Stimulated activated CD8-positive, alpha-beta memory T cell treated with anti-CD3 and anti-CD28 coated beads, Interleukin-15, amount 100 ng/mL, for 1 hour (primary cell): ENCODE data around the gene MCFD2.

Experiments used
- DNase-seq: peaks from one replicate; pipeline ENCODE4 v3.0.0-alpha.2; 2020; ENCODE audit warnings: low read depth

MCFD2 gene

DNA sequence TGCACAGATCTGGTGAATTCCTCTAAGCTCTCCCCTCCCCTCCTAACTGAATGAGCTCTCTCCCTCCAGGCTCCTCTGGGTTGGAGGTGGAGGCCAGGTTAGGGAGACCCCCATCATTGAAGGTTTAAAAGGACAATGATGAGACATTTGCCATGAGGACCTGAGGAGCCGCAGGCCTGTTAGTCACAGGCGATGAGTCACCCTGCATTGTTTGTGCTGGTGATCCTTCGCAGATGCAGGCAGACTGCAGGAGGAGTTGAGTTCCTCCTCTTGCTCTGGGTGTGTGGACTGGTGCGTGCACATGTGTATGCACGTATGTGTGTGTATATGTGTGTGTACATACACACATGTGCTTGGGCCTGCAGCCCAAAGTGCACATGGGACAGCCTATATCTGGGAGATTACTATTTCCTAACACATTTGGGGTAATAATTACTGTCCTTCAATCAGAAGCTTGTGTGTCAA is 42.0 kb downstream of the MCFD2 start:
- no peak for DNase-seq

DNA sequence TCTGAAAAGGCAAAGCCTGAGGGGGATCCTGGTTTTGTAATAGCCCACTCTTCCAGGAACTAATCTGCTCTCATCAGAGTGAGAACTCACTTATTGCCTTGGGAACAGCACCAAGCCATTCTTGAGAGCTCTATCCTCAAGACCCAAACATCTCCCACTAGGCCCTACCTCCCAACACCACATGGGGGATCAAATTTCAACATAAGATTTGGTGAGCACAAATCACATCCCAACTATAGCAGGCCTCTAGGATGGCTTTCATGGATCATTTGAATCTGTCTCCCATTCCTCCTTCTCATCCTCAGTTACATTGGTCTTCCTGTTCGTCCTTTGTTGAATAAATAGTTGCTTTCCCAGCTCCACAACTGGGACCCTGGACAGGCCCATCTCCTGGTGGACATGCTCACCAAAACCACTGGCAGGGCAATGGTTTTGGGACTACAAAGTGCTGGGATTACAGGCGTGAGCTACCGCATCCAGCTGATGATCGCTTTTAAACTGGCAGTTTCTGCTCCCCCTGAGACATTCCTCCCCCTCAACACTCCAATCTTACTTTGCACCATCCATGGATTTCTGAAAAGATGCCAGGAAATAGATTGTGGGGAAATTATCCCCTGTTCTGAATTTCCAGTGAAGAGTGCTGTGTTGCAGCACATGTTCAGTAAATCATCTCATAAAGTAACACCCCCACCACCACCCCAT is 42.6 kb downstream of the MCFD2 start:
- DNase-seq: no peak

GRCh38 chr2:46871976-46872381 is 43.6 kb downstream of the MCFD2 start:
- DNase-seq: no peak

DNA sequence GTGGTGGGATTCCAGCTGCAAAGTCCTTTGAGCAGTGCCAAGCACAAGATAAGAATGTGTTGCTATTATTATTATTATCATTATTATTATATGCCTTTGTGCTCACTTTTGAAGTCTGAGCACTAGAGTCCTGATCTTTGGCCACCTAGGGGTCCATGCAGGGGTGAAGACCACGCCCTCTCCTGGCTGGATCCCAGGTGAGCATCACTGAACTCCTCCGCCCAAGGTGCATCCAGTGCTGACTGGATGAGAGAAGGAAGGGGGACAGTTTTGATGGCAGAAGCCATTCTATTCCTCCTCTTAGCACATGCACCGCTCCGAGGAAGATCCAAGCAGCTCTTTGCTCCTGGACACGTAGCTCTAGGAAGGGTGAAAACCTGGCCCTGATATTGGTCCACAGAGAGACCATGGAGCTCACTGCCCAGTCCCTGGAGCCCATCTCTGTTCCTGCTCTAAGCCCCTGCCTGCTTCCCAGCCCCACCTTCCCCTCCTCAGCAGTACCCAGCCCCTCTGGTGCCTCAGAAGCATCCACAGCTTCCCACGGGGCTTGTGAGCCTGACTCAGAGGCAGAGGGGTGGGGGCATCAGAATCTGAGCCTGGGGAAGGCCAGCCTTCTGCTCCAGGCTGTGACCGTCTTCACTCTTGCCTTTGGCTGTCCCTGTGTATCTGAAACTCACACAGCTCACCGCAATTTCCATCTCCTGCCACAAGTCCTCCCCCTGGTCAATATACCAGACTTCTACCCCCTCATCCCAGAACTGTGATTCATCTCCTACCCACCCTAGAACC is 45.4 kb downstream of the MCFD2 start:
- no peak for DNase-seq

DNA sequence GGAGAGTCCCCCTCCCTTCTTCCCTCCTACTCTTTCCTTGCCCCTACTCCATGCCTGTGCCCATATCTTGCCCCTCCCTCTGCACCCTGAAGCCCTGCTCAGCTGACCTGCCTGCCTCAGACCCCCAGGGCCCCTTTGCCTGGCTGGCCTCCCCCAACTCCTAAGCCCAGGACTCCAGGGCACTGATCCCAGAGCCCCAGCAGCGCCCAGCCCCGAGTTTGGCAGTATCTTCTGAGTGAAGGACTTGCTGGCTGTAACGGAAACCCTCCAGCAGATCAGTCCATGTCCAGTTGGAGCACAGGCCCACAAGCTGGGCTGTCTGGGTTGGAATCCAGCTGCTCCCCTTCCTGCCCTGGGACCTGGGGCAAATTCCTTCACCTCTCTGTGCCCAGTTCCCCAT is 46.0 kb downstream of the MCFD2 start:
- DNase-seq: no peak

- no peak for DNase-seq
Observed at GRCh38 chr2:46866770-46867246, 48.8 kb downstream of the MCFD2 start.

GRCh38 chr2:46865181-46865970 is 50.2 kb downstream of the MCFD2 start:
- no peak for DNase-seq

DNA sequence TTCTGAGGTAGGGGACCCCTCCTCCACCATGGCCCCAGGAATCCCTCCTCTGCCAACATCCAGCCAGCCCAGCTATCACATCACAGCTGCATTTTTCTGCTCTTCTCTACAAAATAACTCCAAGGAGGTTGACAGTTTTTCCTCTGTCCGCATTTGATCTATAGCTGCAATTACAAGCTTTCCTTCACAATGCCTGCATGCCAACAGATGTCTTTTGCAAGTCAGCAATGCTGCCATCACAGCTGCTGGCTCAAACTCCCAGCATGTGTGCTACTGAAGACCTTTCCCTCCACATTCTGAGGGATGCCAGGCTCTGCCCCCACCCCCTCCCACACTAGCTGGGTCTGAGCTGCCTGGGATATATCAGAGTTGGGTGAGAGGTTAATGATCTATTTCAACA is 51.7 kb downstream of the MCFD2 start:
- DNase-seq: no peak

- DNase-seq: no peak
Observed at GRCh38 chr2:46862514-46862913, 53.1 kb downstream of the MCFD2 start.

DNA sequence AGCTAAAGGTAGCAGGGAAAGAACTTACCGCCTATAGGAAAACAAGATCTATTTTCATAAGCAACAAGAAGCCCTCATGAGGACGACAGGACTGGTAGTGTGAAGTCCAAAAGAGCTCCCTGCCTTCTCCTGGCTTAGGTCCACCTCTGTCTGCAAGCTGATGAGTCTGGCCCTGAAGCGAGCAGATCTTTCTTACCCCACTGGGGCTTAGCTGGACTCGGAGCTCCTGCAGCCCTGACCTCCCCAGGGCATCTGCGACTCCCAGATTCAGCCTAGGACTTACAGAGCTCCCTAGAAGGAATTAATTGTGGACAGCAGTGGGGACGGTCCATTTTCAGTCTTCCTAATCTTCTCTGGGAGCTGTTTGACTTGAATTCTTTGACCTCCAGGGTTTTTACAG is 53.7 kb downstream of the MCFD2 start:
- no peak for DNase-seq

GRCh38 chr2:46859482-46859881 is 56.1 kb downstream of the MCFD2 start:
- DNase-seq: no peak

DNA sequence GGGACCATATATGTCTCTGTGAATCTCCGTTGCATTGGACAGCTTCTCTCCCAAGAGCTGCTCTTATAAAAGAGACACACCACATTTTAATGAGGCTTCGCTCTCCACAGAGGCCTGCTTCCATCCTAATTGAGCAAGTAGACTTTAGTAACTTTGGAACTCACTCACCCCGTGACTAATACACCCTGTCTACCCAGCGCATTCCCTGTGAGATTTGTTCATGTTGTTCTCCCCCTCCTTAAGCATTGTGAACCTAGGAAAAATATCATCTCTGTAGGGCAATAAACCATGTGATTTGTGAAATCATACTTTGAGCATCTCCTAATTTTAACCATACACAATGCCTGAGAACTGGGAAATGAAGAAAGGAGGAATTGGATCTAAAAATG is 56.9 kb downstream of the MCFD2 start:
- no peak for DNase-seq

DNA sequence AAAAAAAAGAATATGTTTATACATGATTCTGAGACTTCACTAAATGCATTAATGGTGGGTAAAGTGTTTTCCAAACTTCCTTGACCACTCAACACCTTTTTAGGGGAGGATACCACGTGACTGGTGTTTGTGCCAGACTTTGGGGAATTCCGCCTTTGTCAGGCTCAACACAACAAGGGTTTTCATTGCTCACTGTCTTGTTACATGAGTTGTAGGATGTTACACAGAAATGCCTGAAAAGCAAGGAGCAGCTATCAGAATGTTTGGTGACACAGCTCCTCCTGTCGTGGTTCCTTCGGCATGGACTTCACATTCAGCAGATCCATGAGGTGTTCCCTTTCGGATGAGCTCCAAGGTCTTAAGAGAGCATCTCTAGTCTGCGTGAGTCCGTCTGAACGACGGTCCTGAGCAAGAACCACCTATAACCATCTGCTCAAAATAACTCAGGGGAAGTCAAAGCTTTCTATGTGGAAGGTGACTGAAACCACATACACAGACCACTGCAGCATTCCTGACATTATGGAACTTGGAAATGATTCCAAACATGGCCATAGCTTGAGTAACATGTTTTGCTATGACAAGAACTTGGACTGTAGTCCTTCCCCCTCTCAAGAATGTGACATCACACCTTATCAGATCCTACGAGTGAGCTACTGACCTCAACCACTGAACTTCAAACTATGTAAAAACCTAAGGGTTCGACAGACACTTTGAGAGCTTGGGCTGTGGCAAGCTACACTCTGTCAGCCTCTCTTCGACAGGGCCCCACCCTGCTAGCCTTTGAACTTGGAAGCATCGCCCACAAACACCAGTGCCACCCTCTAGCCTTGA is 57.5 kb downstream of the MCFD2 start:
- no peak for DNase-seq

DNA sequence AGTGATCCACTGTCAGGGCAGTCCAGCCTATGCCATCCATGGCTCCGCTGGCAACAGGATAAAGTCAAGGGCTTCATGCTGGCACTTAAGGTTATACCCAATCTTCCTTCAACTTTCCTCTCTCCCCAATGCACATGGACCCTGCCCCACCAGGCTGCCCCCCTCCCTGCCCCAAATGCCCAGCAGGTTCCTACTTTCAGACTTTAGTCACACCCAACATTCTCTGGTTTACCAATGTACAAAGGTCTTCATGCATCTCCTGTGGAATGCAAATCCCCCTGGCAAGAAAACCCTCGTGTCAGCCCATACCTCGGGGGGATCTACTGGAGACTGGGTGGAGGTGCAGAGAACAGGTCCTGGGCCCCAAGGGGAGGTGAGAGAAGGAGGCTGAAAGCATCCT is 59.3 kb downstream of the MCFD2 start:
- no peak for DNase-seq

GRCh38 chr2:46855805-46856204 is 59.8 kb downstream of the MCFD2 start:
- DNase-seq: no peak

DNA sequence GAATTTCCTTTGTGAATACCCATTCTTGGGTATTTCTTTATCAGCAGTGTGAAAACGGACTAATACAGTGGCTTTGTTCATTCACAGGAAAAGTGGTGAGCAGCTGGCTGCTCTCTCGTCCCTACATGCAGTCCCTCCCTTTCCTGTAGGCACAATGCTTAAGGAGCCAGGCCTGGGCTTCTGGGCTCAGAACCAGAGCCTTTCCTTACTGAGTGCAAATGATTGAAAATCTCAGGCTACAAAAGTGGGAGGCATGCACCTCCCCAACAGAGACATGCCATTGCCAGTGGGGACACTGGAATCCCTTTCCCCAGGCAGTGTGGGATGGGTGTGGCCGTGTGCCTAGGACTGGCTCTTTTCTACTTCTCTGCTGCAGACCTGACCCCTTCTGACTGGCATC is 61.3 kb downstream of the MCFD2 start:
- no peak for DNase-seq

DNA sequence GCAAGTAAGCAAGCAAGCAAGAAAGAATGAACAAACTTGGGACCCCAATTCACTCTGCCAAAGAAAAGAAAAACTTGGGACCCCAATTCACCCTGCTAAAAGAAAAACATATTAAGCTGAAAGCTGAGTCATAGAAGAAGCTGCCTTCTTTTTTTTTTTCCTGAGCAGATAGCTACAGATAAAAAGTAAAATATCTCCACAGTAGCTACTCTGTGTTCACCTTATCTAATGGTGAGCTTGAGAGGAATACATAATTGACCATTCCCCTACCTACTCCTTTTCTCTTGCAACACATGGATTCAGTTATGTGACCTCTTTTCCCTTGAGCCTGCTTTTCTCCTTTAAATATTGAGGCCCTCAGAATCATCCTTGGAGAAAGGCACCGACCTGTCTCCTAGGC is 63.0 kb downstream of the MCFD2 start:
- no peak for DNase-seq

DNA sequence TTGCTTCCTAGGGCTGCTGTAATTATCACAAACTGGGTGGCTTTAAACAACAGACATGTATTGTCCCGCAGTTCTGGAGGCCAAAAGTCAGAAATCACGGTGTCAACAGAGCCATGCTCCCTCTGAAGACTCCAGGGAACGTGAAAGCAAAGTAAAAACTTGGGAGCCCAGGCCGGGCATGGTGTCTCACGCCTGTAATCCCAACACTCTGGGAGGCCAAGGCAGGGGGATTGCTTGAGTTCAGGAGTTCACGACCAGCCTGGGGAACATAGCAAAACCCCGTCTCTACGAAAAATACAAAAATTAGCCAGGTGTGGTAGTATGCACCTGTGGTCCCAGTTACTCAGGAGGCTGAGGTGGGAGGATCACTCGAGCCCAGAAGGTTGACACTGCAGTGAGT is 63.5 kb downstream of the MCFD2 start:
- no peak for DNase-seq
